HFFc6 (cell line): Measurements from ENCODE around the gene UBASH3B. TPM values are rescaled to one million over a fixed set of nuclear protein-coding genes. Genes with fewer than 3 reads are reported as not detected.

Experiments used
- DNase-seq: peaks from one replicate; pipeline ENCODE4 v3.0.0-alpha.2; 2018
- H3K27ac Mint-ChIP-seq: 2 replicates; pipeline ENCODE4 v1.8.0; 2020; ENCODE audit warnings: mild to moderate bottlenecking, mixed read lengths
- H3K27me3 Mint-ChIP-seq: 2 replicates; pipeline ENCODE4 v1.8.0; 2021; ENCODE audit warnings: mild to moderate bottlenecking, moderate library complexity, mixed read lengths; ENCODE audit not compliant: insufficient read depth
- H3K36me3 Mint-ChIP-seq: 2 replicates; pipeline ENCODE4 v1.8.0; 2021; ENCODE audit warnings: low read depth, mixed read lengths
- H3K4me1 Mint-ChIP-seq: 2 replicates; pipeline ENCODE4 v1.8.0; 2020; ENCODE audit warnings: low read depth, mixed read lengths
- H3K4me3 Mint-ChIP-seq: 2 replicates; pipeline ENCODE4 v1.8.0; 2020; ENCODE audit warnings: mild to moderate bottlenecking, moderate library complexity, mixed read lengths
- H3K9me3 Mint-ChIP-seq: 2 replicates; pipeline ENCODE4 v1.8.0; 2020; ENCODE audit warnings: mild to moderate bottlenecking, mixed read lengths
- total RNA-seq, 6 experiments: library from RNA; stranded (reverse); fragmentation: NEBNext Ultra II Directional; extraction: Animal tissue kit (Norgen Biotek cat#: 25700); gene quantifications; 2 replicates in 1 of 6; 3 replicates in 5 of 6; pipeline ENCODE4 v1.2.3, GENCODE V29; 2021
- TF ChIP-seq, protein P1 (sequence below): fragments of 200-600 bp; sonication (generic); IDR thresholded peaks from 2 replicates; pipeline ENCODE4 v1.5.0; 2021; ENCODE audit warnings: antibody characterized with exemption, mild to moderate bottlenecking

Gene UBASH3B
- total RNA-seq, 6 experiments from 2014 or later, result 44.6 to 60.4 (median 52.9) TPM

GRCh38 chr11:122833846-122834464 is 178.4 kb downstream of the UBASH3B start:
- Mint-ChIP-seq H3K4me3 (no peak overlapping the region), H3K27ac (no peak overlapping the region), H3K9me3 (no peaks in the 10 kb centered on the region), H3K27me3 (peaks cover 9% of the 10 kb centered on the region), H3K4me1 (no peaks in the 10 kb centered on the region), H3K36me3 (no peaks in the 10 kb centered on the region)
- TF ChIP-seq, protein P1, sequence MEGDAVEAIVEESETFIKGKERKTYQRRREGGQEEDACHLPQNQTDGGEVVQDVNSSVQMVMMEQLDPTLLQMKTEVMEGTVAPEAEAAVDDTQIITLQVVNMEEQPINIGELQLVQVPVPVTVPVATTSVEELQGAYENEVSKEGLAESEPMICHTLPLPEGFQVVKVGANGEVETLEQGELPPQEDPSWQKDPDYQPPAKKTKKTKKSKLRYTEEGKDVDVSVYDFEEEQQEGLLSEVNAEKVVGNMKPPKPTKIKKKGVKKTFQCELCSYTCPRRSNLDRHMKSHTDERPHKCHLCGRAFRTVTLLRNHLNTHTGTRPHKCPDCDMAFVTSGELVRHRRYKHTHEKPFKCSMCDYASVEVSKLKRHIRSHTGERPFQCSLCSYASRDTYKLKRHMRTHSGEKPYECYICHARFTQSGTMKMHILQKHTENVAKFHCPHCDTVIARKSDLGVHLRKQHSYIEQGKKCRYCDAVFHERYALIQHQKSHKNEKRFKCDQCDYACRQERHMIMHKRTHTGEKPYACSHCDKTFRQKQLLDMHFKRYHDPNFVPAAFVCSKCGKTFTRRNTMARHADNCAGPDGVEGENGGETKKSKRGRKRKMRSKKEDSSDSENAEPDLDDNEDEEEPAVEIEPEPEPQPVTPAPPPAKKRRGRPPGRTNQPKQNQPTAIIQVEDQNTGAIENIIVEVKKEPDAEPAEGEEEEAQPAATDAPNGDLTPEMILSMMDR, result no peak
- no peak for DNase-seq

- no peaks in the 10 kb centered on the region for H3K36me3 Mint-ChIP-seq
- H3K9me3 Mint-ChIP-seq, result no peaks in the 10 kb centered on the region
- H3K4me1 Mint-ChIP-seq, result no peaks in the 10 kb centered on the region
- TF ChIP-seq, protein P1, result no peak
- H3K27me3 Mint-ChIP-seq, result peaks cover 9% of the 10 kb centered on the region
- H3K27ac Mint-ChIP-seq, result no peak overlapping the region
- no peak overlapping the region for H3K4me3 Mint-ChIP-seq
- no peak for DNase-seq
Measured at GRCh38 chr11:122836916-122837315, 181.4 kb downstream of the UBASH3B start.

DNA sequence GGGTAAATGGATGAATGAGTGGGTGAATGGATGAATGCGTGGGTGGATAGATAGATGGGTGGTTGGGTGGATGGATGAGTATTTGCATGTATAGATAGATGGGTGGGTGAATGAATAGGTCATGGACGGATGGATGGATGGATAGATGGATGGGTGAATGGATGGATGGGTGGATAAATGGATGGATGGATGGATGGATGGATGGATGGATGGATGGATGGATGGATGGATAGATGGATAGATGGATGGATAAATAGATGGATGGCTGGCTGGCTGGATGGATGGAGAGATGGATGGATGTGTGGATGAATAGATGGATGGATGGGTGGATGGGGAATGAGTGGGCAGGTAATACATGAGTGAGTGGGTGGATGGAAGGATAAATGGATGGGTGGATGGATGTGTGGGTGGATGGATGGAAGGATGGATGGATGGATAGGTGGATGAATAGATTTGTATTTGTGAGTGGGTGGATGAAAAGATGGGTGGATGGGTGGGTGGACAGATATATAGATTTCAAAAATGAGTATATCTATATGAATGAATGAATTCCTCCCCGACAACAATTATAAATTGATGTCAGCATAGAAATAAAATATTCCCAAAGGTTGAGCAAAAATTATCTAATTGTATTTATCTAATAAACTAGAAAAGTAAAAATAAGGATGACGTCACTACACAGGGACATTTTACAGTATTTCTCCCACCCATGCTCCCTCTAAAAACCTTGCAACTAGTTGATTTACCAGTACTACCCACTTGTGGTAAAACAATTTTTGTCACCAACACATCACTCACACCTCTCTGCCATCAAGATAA is 182.2 kb downstream of the UBASH3B start:
- no peak overlapping the region for H3K27ac Mint-ChIP-seq
- no peaks in the 10 kb centered on the region for H3K9me3 Mint-ChIP-seq
- TF ChIP-seq, protein P1, result no peak
- no peak overlapping the region for H3K4me3 Mint-ChIP-seq
- H3K27me3 Mint-ChIP-seq, result peaks cover 13% of the 10 kb centered on the region
- no peak for DNase-seq
- H3K36me3 Mint-ChIP-seq, result no peaks in the 10 kb centered on the region
- no peaks in the 10 kb centered on the region for H3K4me1 Mint-ChIP-seq

DNA sequence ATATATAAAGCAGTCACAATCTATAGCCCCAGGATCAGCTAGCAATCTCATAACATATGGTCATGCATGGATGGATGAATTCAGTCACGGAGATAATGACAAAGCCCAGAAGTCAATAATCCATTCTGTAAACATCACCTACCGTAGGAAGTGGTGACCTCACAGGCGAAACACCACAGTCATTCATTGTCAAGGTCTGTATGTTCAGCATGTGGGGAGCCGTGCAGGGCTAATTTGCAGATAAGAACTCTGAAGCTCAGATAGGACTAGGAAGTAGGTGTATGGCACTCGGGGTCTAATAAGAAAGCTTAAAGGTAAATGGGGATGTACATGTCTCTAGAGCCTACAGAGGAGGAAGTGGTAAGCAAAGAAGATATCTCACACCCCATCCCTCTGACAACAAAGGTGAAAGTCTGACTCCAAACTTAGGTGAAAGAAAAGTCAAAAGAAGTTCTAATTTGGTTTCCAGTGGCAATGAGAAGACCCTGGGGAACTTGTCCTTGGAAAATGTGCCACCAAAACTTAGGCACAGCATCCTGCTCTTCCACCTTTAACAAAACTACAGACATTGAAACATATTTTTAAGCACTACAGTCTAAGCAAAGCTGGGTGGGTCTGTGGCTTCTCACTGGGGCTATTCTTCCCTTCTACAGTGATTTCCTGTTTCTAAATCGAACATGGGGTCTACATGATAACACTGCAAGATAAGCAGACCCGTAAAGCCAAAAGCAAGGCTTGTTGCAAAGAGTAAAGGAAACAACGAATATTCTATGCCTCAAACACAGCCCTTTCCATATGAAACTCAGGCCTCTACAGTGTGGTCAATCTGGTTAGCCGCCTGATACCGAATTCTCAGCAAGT is 188.0 kb downstream of the UBASH3B start:
- peaks cover 7% of the 10 kb centered on the region for H3K27me3 Mint-ChIP-seq
- no peak overlapping the region for H3K4me3 Mint-ChIP-seq
- H3K36me3 Mint-ChIP-seq, result no peaks in the 10 kb centered on the region
- DNase-seq, result no peak
- H3K4me1 Mint-ChIP-seq, result no peaks in the 10 kb centered on the region
- TF ChIP-seq, protein P1, result no peak
- H3K9me3 Mint-ChIP-seq, result no peaks in the 10 kb centered on the region
- no peak overlapping the region for H3K27ac Mint-ChIP-seq

DNA sequence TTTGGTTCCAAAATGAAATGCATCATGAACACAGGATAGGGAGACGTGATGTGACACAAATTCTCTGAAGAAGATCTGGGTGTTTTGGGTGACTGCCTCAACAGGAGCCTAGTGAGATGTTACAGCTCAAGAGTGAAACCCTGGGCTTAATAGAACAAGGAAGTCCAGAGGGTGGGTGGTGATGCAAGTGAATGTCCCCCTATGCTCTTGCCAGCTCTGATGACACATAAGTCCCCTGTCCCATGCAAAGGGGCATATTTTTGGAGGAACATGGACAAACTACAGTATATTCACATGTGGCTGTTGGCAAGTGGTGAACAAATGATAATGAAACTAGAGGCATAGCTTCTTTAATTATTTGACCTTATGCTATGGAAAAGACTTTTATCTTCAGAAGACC is 191.9 kb downstream of the UBASH3B start:
- Mint-ChIP-seq H3K4me3 (no peak overlapping the region), H3K9me3 (no peaks in the 10 kb centered on the region), H3K36me3 (no peaks in the 10 kb centered on the region), H3K4me1 (peaks cover 26% of the 10 kb centered on the region), H3K27me3 (peaks cover 2% of the 10 kb centered on the region), H3K27ac (no peak overlapping the region)
- DNase-seq, result no peak
- TF ChIP-seq, protein P1, result no peak
